ENCODE results near the gene ZSCAN26. TPM values are rescaled to one million over a fixed set of nuclear protein-coding genes. Genes with fewer than 3 reads are reported as not detected.
"Not testable (repeated sequence)": the region's sequence is repeated elsewhere in the genome, so short reads cannot be mapped to it uniquely, and the experiment has no call there.

ZSCAN26 gene
- total RNA-seq, 1 donor from 2014 or later = 7.7 TPM

- intact Hi-C loops (cut with micrococcal nuclease) = no loop called here
- DNase-seq = no peak
- H3K9me3 Mint-ChIP-seq = peaks cover 7% of the 10 kb centered on the region
- H3K36me3 Mint-ChIP-seq (ENCODE audit: low read depth) = no peaks in the 10 kb centered on the region
- H3K4me3 Mint-ChIP-seq = no peak overlapping the region
- H3K27ac Mint-ChIP-seq = no peak overlapping the region
- peaks cover 29% of the 10 kb centered on the region for H3K27me3 Mint-ChIP-seq
- no peaks in the 10 kb centered on the region for H3K4me1 Mint-ChIP-seq
These were observed 46.0 kb downstream of the ZSCAN26 start for GRCh38 chr6:28312939-28313338.

GRCh38 chr6:28315628-28316027 lies 48.7 kb downstream of the ZSCAN26 start:
- Mint-ChIP-seq H3K36me3 (ENCODE audit: low read depth) (no peaks in the 10 kb centered on the region), H3K4me1 (no peaks in the 10 kb centered on the region), H3K27me3 (peaks cover 10% of the 10 kb centered on the region), H3K9me3 (no peaks in the 10 kb centered on the region), H3K27ac (no peak overlapping the region), H3K4me3 (no peak overlapping the region)
- intact Hi-C loops (cut with micrococcal nuclease) = no loop called here
- DNase-seq = no peak

GRCh38 chr6:28317866-28318265 lies 50.9 kb downstream of the ZSCAN26 start:
- intact Hi-C loops (cut with micrococcal nuclease); H3K27ac Mint-ChIP-seq; H3K4me3 Mint-ChIP-seq; H3K36me3 Mint-ChIP-seq (ENCODE audit: low read depth); DNase-seq; H3K4me1 Mint-ChIP-seq; H3K27me3 Mint-ChIP-seq: not testable (repeated sequence)
- peaks cover 11% of the 10 kb centered on the region for H3K9me3 Mint-ChIP-seq

GRCh38 chr6:28322661-28323060 lies 55.7 kb downstream of the ZSCAN26 start:
- H3K27ac Mint-ChIP-seq = no peak overlapping the region
- intact Hi-C loops (cut with micrococcal nuclease) = no loop called here
- peaks cover 3% of the 10 kb centered on the region for H3K27me3 Mint-ChIP-seq
- peaks cover 28% of the 10 kb centered on the region for H3K9me3 Mint-ChIP-seq
- peaks cover 7% of the 10 kb centered on the region for H3K36me3 Mint-ChIP-seq (ENCODE audit: low read depth)
- no peaks in the 10 kb centered on the region for H3K4me1 Mint-ChIP-seq
- H3K4me3 Mint-ChIP-seq = no peak overlapping the region
- DNase-seq = no peak

GRCh38 chr6:28323813-28324424 lies 57.0 kb downstream of the ZSCAN26 start:
- Mint-ChIP-seq H3K27me3 (peaks cover 3% of the 10 kb centered on the region), H3K4me1 (no peaks in the 10 kb centered on the region), H3K27ac (no peak overlapping the region), H3K4me3 (no peak overlapping the region), H3K9me3 (peaks cover 33% of the 10 kb centered on the region), H3K36me3 (ENCODE audit: low read depth) (peaks cover 10% of the 10 kb centered on the region)
- intact Hi-C loops (cut with micrococcal nuclease) = no loop called here
- no peak for DNase-seq

GRCh38 chr6:28326371-28326948 lies 59.5 kb downstream of the ZSCAN26 start:
- Mint-ChIP-seq H3K9me3 (peaks cover 43% of the 10 kb centered on the region), H3K4me1 (no peaks in the 10 kb centered on the region), H3K27me3 (peaks cover 3% of the 10 kb centered on the region), H3K27ac (no peak overlapping the region), H3K36me3 (ENCODE audit: low read depth) (peaks cover 10% of the 10 kb centered on the region), H3K4me3 (no peak overlapping the region)
- intact Hi-C loops (cut with micrococcal nuclease) = no loop called here
- DNase-seq = no peak

Other genes starting within 250 kb of the ZSCAN26 start
- 0.26 and 0.47 TPM in 2 replicates for gene ZNF165, start 186.6 kb upstream of the ZSCAN26 start, total RNA-seq
- gene ZSCAN16, start 142.5 kb upstream of the ZSCAN26 start, total RNA-seq = 3.0 and 4.0 TPM in 2 replicates
- 17.6 and 17.7 TPM in 2 replicates for gene ZKSCAN8, start 125.3 kb upstream of the ZSCAN26 start, total RNA-seq
- 5.2 and 6.3 TPM in 2 replicates for gene ZSCAN9, start 41.9 kb upstream of the ZSCAN26 start, total RNA-seq
- 3.8 and 4.9 TPM in 2 replicates for gene ZKSCAN4, start 14.9 kb upstream of the ZSCAN26 start, total RNA-seq
- gene NKAPL, start 7.8 kb upstream of the ZSCAN26 start, total RNA-seq = not detected in 2 replicates
- gene PGBD1, start 14.4 kb downstream of the ZSCAN26 start, total RNA-seq = 1.8 and 2.5 TPM in 2 replicates
- 0.54 and 0.79 TPM in 2 replicates for gene ZSCAN31, start 69.0 kb downstream of the ZSCAN26 start, total RNA-seq
- 2.7 and 2.9 TPM in 2 replicates for gene ZKSCAN3, start 82.8 kb downstream of the ZSCAN26 start, total RNA-seq
- 5.8 and 5.9 TPM in 2 replicates for gene ZSCAN12, start 132.6 kb downstream of the ZSCAN26 start, total RNA-seq
- 1.2 and 2.8 TPM in 2 replicates for gene ZSCAN23, start 176.3 kb downstream of the ZSCAN26 start, total RNA-seq
- gene GPX6, start 248.7 kb downstream of the ZSCAN26 start, total RNA-seq = not detected in 2 replicates

All from activated CD4-positive, alpha-beta T cell treated with anti-CD3 and anti-CD28 coated beads, Interleukin-2, amount 10 ng/mL, durations not matched to agents 24 days and 14 days (primary cell).